WI38 (cell line): ENCODE data around the gene AKTIP.

Experiments
- H3K4me3 ChIP-seq: 2 replicates; pipeline ENCODE4 v1.5.1; 2011; ENCODE audit warnings: low read depth, mild to moderate bottlenecking, control low read depth, low read length
- TF ChIP-seq, protein P1 (sequence below): IDR thresholded peaks from 2 replicates; pipeline ENCODE4 v1.5.1; 2012; ENCODE audit warnings: low read depth, mild to moderate bottlenecking, control low read depth, low read length

AKTIP gene

DNA sequence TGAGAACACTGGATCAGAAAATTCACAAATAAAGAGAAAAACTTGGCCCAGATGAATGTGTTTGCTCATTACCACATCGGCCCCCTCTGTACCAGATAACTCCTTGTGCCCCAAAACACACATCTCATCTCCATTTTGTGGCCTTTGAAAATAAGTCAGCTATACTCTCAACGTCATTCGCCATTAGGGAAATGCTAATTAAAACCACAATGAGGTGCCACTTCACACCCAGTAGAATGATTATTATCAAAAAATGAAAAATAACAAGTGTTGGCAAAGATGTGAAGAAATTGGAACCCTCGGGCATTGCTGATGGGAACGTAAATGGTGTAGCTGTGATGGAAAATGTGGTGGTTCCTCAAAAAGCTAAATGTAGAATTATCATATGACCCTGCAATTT is 34.6 kb upstream of the AKTIP start:
- TF ChIP-seq, protein P1, sequence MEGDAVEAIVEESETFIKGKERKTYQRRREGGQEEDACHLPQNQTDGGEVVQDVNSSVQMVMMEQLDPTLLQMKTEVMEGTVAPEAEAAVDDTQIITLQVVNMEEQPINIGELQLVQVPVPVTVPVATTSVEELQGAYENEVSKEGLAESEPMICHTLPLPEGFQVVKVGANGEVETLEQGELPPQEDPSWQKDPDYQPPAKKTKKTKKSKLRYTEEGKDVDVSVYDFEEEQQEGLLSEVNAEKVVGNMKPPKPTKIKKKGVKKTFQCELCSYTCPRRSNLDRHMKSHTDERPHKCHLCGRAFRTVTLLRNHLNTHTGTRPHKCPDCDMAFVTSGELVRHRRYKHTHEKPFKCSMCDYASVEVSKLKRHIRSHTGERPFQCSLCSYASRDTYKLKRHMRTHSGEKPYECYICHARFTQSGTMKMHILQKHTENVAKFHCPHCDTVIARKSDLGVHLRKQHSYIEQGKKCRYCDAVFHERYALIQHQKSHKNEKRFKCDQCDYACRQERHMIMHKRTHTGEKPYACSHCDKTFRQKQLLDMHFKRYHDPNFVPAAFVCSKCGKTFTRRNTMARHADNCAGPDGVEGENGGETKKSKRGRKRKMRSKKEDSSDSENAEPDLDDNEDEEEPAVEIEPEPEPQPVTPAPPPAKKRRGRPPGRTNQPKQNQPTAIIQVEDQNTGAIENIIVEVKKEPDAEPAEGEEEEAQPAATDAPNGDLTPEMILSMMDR = no peak
- H3K4me3 ChIP-seq = no peak overlapping the region

GRCh38 chr16:53534206-53534605 is 31.2 kb upstream of the AKTIP start:
- TF ChIP-seq, protein P1 = no peak
- no peak overlapping the region for H3K4me3 ChIP-seq

GRCh38 chr16:53530741-53531140 is 27.7 kb upstream of the AKTIP start:
- no peak overlapping the region for H3K4me3 ChIP-seq
- TF ChIP-seq, protein P1 = no peak

DNA sequence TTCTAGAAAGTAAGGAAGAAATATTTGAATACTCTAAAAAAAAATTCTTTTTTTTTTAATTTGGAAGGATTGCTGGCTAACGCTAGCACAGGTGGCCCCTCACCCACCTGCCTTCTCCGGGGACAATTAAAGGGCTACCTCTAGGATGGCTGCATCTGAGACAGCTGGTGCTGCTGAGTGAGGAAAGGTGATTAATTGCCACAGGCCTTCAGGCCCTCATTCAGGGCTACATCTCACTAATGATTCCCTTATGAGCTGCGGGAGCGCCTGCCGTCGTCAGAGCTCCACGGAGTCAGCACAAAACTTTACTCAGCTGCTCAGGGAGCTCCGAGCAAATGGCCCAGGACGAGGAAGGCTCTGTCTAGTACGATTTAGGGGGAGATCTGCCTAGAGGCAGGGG is 27.0 kb upstream of the AKTIP start:
- TF ChIP-seq, protein P1 = no peak

DNA sequence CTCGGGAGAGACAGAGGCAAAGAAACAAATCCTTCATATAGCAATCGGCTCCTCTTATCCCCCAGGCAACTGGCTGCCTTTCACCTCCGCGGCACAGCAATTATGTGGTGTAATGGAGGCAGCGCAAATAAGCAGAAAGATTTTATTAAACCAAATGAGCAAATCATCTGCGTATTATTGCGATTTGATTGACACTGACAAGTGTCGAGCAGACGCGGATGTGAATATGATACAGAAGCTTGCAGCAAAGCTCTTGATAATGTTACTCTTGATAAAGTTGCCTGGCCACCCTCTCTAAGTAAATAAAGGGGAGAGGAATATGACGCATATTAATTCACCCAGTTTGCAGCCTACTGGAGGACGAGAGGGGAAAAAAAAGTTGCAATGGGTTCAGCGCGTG is 26.5 kb upstream of the AKTIP start:
- no peak overlapping the region for H3K4me3 ChIP-seq
- TF ChIP-seq, protein P1 = no peak

More for the DNA sequence above, 27.0 kb upstream of the AKTIP start:
- no peak overlapping the region for H3K4me3 ChIP-seq

- TF ChIP-seq, protein P1 = no peak
Measured at GRCh38 chr16:53528797-53529196, 25.8 kb upstream of the AKTIP start.

GRCh38 chr16:53523971-53524548 is 21.1 kb upstream of the AKTIP start:
- TF ChIP-seq, protein P1 = no peak
- H3K4me3 ChIP-seq = no peak overlapping the region

More at GRCh38 chr16:53528797-53529196, 25.8 kb upstream of the AKTIP start:
- no peak overlapping the region for H3K4me3 ChIP-seq
